GM04503 (cell line): ENCODE measurements around the gene OXGR1.
"Not testable (repeated sequence)": the region's sequence is repeated elsewhere in the genome, so short reads cannot be mapped to it uniquely, and the experiment has no call there.

ENCODE experiments used
- DNase-seq: peaks from one replicate; pipeline ENCODE4 v3.0.0-alpha.2; 2012; ENCODE audit warnings: low read depth

OXGR1 gene

GRCh38 chr13:96994017-96994857 lies at the start of gene OXGR1:
Gene OXGR1, minus strand, starts transcription at chr13:96994476. Its CDS starts 6,717 bp downstream, at chr13:96987759.
- no peak for DNase-seq

DNA sequence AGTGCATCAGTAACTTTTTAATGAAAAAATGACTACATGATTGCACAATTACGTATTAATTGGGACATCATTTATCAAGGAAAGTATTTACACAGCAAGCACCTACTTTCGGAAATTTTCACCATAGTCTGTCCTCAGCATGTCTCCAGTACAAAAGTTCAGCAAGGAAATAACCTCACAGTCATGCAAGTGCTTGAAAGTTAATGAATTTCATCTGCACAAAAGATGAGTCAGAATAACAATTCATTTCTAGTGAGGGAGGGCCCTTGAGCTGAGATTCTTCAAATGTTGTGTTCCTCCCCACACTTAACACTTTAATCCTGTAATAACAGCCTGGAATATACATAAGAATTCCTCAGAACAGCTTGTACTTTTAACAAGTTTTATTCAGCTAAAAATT lies 49.0 kb upstream of the OXGR1 start:
- peak; percentile 49 for DNase-seq

- no peak for DNase-seq
Observed at GRCh38 chr13:97030705-97031452, 36.6 kb upstream of the OXGR1 start.

GRCh38 chr13:97028441-97029299 lies 34.4 kb upstream of the OXGR1 start:
- no peak for DNase-seq

DNA sequence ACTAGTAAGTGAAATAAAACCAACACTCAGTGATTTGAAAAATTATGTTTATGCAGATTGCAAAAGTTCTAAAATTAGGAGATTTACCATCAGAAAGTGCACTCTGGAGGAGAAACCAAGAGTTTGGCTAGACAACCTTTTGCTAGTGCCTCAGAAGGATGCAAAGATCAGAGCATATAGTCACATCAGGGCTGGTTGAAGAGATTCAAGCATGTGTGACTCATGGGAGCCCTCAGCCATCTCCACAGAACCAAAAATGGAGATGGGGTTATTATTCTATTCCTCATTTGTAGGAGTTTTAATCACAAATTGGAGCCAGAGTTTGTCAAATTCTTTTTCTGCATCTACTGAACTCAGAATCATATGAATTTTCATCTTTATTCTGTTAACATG lies 32.9 kb upstream of the OXGR1 start:
- no peak for DNase-seq

DNA sequence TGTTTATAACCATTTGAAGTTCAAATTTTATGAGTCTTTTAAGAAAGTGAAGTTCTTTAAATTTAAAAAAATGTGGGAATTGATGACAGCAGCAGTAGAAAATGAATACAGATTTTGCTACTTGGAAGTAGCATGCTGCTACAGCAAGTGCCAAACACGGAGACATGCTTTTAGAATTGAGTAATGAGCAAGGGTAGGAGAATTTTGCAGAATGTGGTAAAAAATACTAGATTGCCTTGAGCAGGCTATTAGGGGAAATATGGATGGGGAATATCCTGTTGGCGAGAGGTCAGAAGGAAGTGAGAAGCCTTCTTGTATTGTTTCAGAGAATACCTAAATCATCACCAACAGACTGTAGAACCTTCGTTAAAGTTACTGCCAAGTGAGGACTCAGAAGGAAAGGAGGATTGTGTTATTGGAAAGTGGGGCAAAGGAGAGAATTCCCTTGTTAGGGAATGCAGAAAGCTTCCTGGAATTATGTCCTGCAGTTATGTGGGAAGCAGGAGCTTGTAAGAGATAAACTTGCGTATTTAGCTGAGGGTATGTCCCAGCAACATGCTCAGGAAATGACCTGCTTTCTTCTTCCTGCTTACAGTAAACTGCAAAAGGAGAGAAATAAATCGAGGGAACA lies 32.4 kb upstream of the OXGR1 start:
- DNase-seq = no peak

- not testable (repeated sequence) for DNase-seq
Observed at GRCh38 chr13:97023812-97024211, 29.5 kb upstream of the OXGR1 start.

DNA sequence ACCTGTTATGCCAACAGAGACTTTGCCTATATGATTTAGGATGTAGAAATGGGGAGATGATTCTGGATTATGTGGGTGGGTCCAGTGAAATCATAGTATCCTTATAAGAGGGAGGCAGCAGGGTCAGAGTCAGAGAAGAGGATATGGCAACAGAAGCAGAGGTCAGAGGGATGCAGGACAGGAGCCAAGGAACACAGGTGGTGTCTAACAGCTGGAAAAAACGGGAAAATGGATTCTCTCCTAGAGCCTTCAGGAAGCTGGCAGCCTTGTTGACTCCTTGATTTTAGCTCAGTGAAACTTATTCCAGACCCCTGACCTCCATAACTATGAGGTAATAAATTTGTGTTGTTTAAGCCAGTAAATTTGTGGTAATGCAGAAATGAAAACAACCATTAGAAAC lies 28.8 kb upstream of the OXGR1 start:
- no peak for DNase-seq

GRCh38 chr13:97021241-97021640 lies 27.0 kb upstream of the OXGR1 start:
- DNase-seq = no peak

DNA sequence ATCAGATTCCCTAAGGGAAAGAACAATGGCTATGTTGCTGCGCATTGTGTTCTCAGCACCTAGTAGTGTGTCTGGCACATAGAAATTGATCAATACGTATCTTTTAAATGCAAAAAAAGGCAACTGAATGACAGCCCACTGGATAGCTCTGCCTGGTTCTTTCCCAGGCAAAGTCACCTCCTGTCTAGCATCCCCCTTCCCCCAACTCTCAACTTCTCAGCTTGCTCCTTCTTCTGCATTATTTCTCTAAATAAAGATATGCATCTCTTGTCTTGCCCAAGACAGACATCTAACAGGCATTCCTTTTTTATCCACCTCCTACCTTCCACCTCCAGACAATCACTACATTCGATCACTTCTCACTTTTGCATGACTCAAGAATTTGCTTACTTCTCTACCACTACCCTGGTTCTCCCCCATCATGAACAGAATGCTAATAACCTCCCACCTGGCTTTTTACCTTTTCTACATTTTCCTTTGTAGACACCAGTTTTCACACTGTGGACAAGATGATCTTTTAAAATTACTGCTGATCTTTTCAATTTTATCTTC lies 26.5 kb upstream of the OXGR1 start:
- DNase-seq = no peak

DNA sequence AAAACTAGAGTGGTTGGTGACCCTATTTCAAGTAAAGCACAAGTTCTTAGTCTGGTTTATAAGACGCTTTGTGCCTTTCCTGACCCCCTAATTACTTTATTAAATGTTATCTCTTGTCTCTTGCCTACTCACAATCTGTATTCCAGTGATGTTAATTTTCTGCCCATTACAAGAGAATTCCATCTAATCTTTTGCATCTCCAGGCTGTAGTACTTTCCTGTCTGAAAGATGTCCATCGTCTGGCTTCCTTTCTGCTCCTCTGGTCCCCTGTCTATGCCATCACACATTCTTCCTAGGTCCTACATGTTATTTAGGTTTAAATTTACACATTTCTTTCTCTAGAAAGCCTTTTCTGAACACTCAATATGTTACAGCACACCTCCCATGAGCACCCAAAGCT lies 25.9 kb upstream of the OXGR1 start:
- no peak for DNase-seq

DNA sequence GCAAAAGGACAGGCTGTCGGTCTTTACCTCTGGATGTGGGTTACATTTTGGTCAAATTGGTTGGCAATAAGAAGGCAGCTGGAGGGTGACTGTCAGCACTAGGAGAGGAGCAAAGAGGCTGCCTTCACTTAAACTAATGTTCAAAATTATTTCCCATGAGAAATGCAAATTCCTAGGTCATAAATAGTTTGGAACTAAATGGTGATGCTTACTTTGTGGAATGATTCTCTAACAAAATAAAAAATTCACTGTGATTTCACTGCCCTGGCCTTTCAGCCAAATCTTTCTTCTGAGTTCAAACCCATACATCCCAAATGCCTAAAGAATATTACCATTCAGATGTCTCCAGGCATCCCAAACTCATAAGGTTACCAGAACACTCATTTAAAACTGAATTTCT lies 25.0 kb upstream of the OXGR1 start:
- no peak for DNase-seq

GRCh38 chr13:97018029-97018819 lies 23.9 kb upstream of the OXGR1 start:
- no peak for DNase-seq

- no peak for DNase-seq
Observed at GRCh38 chr13:97017322-97017721, 23.0 kb upstream of the OXGR1 start.

DNA sequence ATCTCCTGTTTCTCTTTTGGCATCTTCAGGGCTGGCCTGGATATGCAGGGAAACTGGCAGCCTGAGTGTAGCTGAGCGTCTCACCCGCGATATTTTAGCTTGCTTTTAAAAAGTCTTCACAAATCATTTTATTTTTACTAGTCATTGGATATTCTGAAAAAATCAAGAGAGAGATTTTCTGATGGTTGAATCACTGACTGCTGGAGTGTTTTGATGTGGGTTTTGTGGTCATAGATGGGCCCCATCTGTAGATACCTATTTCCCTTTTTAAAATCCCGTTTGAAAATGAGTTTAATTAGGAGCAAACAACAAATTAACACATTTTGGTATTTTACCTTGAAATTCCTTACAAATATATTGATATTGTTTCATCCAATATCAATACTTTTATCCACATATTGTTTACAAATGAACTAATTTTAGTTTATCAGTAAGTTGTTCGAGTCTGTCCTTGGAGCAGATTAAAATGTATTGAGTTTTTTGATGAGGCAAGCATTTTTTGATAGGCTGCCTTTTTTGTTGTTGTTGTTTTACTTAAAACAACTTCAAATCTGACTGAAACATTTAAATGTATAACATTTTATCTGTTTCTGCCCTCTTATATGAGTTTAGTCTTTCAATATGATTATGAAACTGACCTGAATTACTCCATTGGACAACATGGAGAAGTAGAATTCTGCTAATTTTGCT lies 21.5 kb upstream of the OXGR1 start:
- no peak for DNase-seq

DNA sequence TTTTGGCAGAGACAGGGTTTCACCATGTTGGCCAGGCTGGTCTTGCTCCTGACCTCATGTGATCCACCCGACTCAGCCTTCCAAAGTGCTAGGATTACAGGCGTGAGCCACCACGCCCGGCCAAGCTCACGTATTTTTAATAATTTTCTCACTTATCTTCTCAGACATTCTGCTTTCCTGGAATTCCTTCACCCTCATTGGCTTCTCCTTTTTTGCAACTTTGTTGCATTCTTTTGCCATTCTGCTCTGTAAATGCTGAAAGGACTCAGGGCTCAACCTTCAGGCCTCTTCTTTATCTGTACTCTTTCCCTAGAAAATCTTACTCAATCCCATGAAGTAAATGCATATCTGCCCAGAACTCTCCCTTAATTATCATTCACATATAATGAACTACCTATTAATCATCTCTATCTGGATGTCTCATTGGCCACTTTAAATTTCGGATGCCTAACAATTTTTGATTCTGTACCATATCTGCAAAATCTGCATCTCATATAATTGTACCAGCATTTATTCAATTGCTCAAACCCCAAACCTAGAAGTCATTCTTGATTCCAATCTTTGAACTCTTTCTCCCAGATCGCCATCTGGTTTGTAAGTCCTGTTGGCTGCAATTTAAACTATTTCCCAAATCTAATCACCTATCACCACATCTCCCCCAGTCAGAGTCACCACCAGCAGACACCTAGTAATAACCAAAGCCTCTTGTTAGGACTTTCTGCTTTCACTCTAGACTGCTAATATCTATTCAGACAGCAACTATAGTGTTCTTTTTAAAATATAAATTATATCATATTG lies 18.2 kb upstream of the OXGR1 start:
- no peak for DNase-seq

DNA sequence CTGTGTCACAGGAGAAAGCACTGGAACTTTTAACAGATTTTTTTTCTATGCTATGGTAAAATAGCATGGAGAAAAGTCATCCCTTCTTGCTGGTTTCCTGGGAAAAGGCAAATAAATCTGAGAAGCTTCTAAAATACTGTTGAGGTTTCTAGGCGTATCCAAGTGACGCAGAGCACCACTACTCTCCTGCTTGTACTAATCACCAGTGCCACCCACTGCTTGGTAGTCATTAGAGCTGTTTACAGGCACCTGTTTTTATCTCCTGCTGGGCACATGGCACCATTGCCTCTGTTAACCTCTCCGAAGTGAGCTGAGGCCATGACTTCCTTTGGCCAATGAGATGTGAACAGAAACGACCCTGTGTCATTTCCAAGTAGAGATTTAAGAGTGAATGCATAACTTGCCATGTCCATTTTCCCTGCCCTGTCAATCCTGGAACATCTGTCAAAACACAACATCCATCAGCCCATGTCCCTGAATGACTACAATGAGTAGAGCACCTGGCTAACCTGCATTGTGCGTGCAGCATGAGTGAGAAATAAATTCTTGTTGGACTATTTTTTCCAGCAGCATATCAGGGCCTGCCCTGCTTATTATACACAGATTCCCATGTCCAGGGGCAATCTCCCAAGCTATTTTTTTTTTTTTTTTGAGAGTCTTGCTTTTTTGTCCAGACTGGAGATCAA lies 17.3 kb upstream of the OXGR1 start:
- no peak for DNase-seq

DNA sequence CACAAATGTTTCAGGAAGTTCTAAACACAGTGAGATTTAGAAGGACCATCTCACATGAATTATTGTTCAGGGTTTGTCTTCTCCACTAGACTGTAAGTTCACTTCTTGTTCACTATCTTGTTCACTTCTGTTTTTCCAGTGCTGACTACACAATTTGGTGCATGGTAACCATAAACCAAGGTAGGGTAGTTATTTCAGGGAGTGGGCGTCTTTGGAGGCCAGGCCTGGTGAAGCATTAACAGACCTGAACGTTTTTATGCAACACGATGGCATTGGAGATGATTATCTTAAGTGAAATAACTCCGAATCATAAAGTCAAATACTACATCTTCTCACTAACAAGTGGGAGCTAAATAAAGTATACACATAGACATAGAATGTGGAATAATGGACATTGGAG lies 14.4 kb upstream of the OXGR1 start:
- DNase-seq = no peak
